Gastrocnemius medialis (tissue), 4 donors: ENCODE measurements around the gene GHRL. TPM values are rescaled to one million over a fixed set of nuclear protein-coding genes. Genes with fewer than 3 reads are reported as not detected.

Experiments
- ATAC-seq, 2 donors: fragments of 150-250 bp; one replicate each; pipeline ENCODE4 v1.9.1; 2016
- DNase-seq, 2 donors: peaks; one replicate each; pipeline ENCODE4 v3.0.0-alpha.2; 2019
- H3K27ac ChIP-seq, 4 donors: fragments of 200-600 bp; sonication (generic); 1 replicate in 1 of 4; 2 replicates in 3 of 4; pipeline ENCODE4 v1.5.1; 2016 to 2018; ENCODE audit warnings: mild to moderate bottlenecking in 2 of 4, moderate library complexity in 1 of 4
- H3K27me3 ChIP-seq, 3 donors: fragments of 200-600 bp; sonication (generic) in 2 of 3; 1 replicate in 1 of 3; 2 replicates in 2 of 3; pipeline versions ENCODE4 v1.5.1 to v1.6.0; 2016 to 2019; ENCODE audit warnings: mild to moderate bottlenecking in 1 of 3, moderate library complexity in 1 of 3
- H3K36me3 ChIP-seq, 2 donors: fragments of 200-600 bp; sonication (generic) in 1 of 2; one replicate each; pipeline ENCODE4 v1.5.1; 2017 to 2018
- H3K4me1 ChIP-seq, 2 donors: fragments of 200-600 bp; sonication (generic) in 1 of 2; one replicate each; pipeline ENCODE4 v1.5.1; 2016 to 2017; ENCODE audit warnings: mild to moderate bottlenecking in 2 of 2
- H3K4me3 ChIP-seq, 4 donors: fragments of 200-600 bp; sonication (generic) in 3 of 4; 1 replicate in 1 of 4; 2 replicates in 3 of 4; pipeline ENCODE4 v1.5.1; 2016 to 2019; ENCODE audit warnings: mild to moderate bottlenecking in 2 of 4
- H3K9me3 ChIP-seq, 3 donors: fragments of 200-600 bp; sonication (generic) in 2 of 3; 1 replicate in 1 of 3; 2 replicates in 2 of 3; pipeline ENCODE4 v1.5.1; 2016 to 2019
- POLR2A ChIP-seq, 2 donors: fragments of 450-650 bp; IDR thresholded peaks; one replicate each; pipeline ENCODE4 v1.6.1; 2017; ENCODE audit warnings: antibody characterized with exemption in 2 of 2, mild to moderate bottlenecking in 2 of 2, moderate library complexity in 2 of 2
- in situ Hi-C, 4 donors: fragments of 200-750 bp; cut with MboI; loops; one replicate each; pipeline versions ENCODE4 v1.15.0 to v1.8.0; 2017; ENCODE audit warnings: low sequenced_read_pairs in 4 of 4
- intact Hi-C: fragments of 100-400 bp; cut with DNase I; formaldehyde crosslinking; loops from one replicate; pipeline ENCODE4 v1.15.1; 2023; ENCODE audit warnings: low total_unique reads
- microRNA counts, 2 donors: library from miRNA; unstranded; fragments of <30 nt; microRNA quantifications; one replicate each; lab custom pipeline; 2016
- microRNA-seq, 2 donors: library from miRNA; unstranded; fragments of <30 nt; microRNA quantifications; one replicate each; pipeline ENCODE4, GENCODE V29; 2016; ENCODE audit warnings: borderline replicate concordance in 2 of 2
- total RNA-seq, 4 donors: library from RNA; depleted of rRNA; stranded (reverse); fragments of >200 nt; gene quantifications; one replicate each; pipeline versions ENCODE4 v1.1.0 to v1.2.3, GENCODE V29; 2016
- TF ChIP-seq, protein P1 (sequence below), 5 experiments: fragments of 450-650 bp in 3 of 5; fragments of 200-600 bp in 2 of 5; sonication (generic) in 2 of 5; IDR thresholded peaks in 4 of 5; conservative IDR thresholded peaks in 1 of 5; 1 replicate in 4 of 5; 2 replicates in 1 of 5; pipeline ENCODE4 v1.5.1; 2016 to 2019; ENCODE audit warnings: antibody characterized with exemption in 5 of 5, mild to moderate bottlenecking in 3 of 5, moderate library complexity in 3 of 5

Gene GHRL
- total RNA-seq, 4 donors from 2014 or later: not detected

DNA sequence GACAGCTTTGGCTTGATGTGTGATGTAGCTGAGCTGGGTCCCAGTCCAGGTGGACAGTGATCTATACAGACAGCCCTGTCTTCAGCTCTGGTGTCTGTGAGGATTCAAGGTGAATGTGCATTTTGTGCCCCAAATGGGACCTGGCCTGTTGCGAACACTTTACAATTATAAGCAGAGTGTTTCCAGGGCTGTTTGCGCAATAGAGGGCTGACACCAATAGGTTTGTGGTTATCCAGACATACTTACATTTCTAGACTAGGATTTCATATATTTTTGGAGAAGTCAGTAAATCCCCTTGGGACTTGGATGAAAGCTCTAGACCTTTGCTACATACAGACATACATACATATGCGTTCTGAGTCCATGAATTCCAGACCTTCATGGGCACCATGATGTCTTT is 48.7 kb downstream of the GHRL start:
- in situ Hi-C loops: no loop called here
- no peak for ATAC-seq
- H3K4me1 ChIP-seq: peaks cover 0 to 5% of the 10 kb centered on the region in 2 donors
- H3K27ac ChIP-seq: no peak overlapping the region
- TF ChIP-seq, protein P1, sequence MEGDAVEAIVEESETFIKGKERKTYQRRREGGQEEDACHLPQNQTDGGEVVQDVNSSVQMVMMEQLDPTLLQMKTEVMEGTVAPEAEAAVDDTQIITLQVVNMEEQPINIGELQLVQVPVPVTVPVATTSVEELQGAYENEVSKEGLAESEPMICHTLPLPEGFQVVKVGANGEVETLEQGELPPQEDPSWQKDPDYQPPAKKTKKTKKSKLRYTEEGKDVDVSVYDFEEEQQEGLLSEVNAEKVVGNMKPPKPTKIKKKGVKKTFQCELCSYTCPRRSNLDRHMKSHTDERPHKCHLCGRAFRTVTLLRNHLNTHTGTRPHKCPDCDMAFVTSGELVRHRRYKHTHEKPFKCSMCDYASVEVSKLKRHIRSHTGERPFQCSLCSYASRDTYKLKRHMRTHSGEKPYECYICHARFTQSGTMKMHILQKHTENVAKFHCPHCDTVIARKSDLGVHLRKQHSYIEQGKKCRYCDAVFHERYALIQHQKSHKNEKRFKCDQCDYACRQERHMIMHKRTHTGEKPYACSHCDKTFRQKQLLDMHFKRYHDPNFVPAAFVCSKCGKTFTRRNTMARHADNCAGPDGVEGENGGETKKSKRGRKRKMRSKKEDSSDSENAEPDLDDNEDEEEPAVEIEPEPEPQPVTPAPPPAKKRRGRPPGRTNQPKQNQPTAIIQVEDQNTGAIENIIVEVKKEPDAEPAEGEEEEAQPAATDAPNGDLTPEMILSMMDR (IDR thresholded peaks at IDR 0.05 in 4 of 5, conservative IDR thresholded peaks at IDR 0.05 in 1 of 5): no peak
- TF ChIP-seq POLR2A (IDR thresholded peaks at IDR 0.05): no peak
- peaks cover 0 to 42% of the 10 kb centered on the region in 2 donors for H3K36me3 ChIP-seq
- H3K27me3 ChIP-seq: no peaks in the 10 kb centered on the region
- intact Hi-C loops: no loop called here
- H3K9me3 ChIP-seq: no peaks in the 10 kb centered on the region
- no peak overlapping the region for H3K4me3 ChIP-seq
- no peak for DNase-seq

DNA sequence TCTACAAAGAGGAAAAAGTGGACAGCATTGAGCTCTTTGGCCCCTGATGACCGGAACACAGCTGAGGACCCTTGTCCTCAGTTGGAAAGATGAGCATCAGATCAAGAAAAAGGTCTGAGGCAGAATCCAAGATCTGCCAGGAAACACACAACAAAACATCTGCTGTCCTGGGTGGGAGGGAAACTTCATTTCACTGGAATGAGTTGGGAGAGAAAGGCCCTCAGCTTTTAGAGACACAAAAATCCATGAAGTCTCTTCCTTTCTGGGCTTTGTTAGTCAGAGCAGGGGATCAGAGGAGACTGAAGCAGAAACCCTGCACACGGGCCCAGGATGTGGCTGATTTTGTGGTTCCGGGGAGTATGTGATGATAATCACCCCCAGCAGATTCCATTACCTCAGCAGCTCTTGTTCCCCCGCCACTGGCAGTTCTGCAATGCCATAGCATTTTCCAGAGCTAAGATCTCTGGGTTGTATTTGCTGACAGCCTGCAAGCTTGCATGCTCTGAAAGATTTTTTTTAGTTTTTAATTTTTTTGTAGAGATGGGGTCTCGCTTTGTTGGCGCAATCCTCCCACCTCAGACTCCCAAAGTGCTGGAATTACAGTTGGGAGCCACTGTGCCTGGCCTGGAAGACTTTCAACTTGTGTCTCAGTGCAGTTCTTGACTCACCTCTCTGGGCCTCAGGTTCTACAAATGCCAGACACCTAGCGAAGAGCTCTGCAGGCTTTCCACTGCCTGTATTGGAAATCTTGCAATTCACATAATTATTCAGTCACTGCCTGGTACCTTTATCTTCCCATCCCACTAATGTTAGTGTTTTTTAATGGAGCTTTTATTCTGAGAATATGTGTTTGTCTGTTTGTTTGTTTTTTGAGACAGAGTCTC is 50.3 kb downstream of the GHRL start:
- DNase-seq (no peak), ATAC-seq (no peak)
- H3K4me1 ChIP-seq: no peaks in the 10 kb centered on the region
- no peaks in the 10 kb centered on the region for H3K9me3 ChIP-seq
- no peak overlapping the region for H3K4me3 ChIP-seq
- intact Hi-C loops: no loop called here
- in situ Hi-C loops: no loop called here
- no peak for TF ChIP-seq POLR2A (IDR thresholded peaks at IDR 0.05)
- TF ChIP-seq, protein P1 (IDR thresholded peaks at IDR 0.05 in 4 of 5, conservative IDR thresholded peaks at IDR 0.05 in 1 of 5): no peak
- no peaks in the 10 kb centered on the region for H3K27me3 ChIP-seq
- peaks cover 0 to 54% of the 10 kb centered on the region in 2 donors for H3K36me3 ChIP-seq
- H3K27ac ChIP-seq: no peak overlapping the region

GRCh38 chr3:10240799-10241198 is 51.9 kb downstream of the GHRL start:
- ATAC-seq (no peak), DNase-seq (no peak)
- intact Hi-C loops (no loop called here), in situ Hi-C loops (no loop called here)
- TF ChIP-seq, protein P1 (IDR thresholded peaks at IDR 0.05 in 4 of 5, conservative IDR thresholded peaks at IDR 0.05 in 1 of 5): no peak
- TF ChIP-seq POLR2A (IDR thresholded peaks at IDR 0.05): no peak
- no peaks in the 10 kb centered on the region for H3K27me3 ChIP-seq
- H3K4me1 ChIP-seq: no peaks in the 10 kb centered on the region
- no peaks in the 10 kb centered on the region for H3K9me3 ChIP-seq
- H3K36me3 ChIP-seq: peaks cover 0 to 68% of the 10 kb centered on the region in 2 donors
- H3K4me3 ChIP-seq: no peak overlapping the region
- no peak overlapping the region for H3K27ac ChIP-seq

DNA sequence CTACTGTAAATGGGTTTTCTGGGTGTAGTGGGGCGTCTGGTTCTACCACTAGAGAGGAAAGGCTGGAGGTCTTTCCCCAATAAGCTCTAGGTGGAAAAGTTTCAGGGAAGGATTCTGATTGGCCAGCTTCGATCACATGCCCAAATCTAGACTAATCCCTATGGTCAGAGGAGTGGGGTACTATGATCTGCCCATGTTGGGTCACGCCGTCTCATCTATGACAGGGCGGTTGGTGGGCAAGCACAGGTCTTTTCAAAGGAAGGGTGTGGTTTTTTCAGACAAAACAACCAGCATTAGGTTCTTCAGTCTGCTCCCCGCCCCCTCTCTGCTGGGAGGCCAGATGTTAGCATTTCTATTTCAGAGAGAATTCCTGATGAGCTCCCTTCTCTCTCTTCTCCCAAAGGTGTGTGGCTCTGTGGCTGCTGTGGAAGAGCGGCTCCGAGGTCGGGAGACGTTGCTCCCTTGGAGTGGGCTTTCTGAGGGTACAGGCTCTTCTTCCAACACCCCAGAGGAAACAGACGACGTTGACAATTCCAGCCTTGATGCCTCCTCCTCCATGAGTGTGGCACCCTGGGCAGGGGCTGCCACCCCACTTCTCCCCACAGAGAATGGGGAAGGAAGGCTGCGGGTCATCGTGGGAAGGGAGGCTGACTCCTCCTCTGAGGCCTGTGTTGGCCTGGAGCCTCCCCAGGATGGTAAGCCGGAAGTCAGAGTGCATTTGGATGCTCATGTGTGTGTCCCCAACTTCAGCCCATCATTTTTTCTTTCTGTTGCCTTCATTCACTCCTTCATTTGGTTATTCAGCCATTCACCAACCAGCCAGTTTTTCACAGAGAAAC is 54.2 kb downstream of the GHRL start:
- H3K36me3 ChIP-seq: peaks cover 0 to 76% of the 10 kb centered on the region in 2 donors
- no peak overlapping the region for H3K4me3 ChIP-seq
- DNase-seq: no peak
- H3K9me3 ChIP-seq: no peaks in the 10 kb centered on the region
- no peak for ATAC-seq
- H3K4me1 ChIP-seq: no peaks in the 10 kb centered on the region
- H3K27me3 ChIP-seq: no peaks in the 10 kb centered on the region
- intact Hi-C loops (no loop called here), in situ Hi-C loops (no loop called here)
- no peak for TF ChIP-seq POLR2A (IDR thresholded peaks at IDR 0.05)
- TF ChIP-seq, protein P1 (IDR thresholded peaks at IDR 0.05 in 4 of 5, conservative IDR thresholded peaks at IDR 0.05 in 1 of 5): no peak
- no peak overlapping the region for H3K27ac ChIP-seq

MicroRNAs encoded within 50 kb of the gene (microRNA counts, 767-probe panel; counts per million panel counts)
- 356 to 448 counts per million in 2 donors for microRNA hsa-miR-378b (lab: Ali Mortazavi, UCI)

Small RNAs within 50 kb of the gene (microRNA-seq; reads per million reads assigned to microRNA genes)
- 14.2 to 20.5 reads per million in 2 donors for gene MIR378B

Other genes starting within 250 kb of the GHRL start
- not detected for gene FANCD2OS, start 184.7 kb downstream of the GHRL start, total RNA-seq
- 10 to 100 TPM; 68.2 to 86.8 (median 69.3) TPM for gene BRK1, start 177.3 kb downstream of the GHRL start, total RNA-seq
- gene VHL, start 151.2 kb downstream of the GHRL start, total RNA-seq: 10 to 100 TPM in 3 of 4 donors, 1 to 10 TPM in 1; 7.5 to 17.9 (median 12.8) TPM
- 10 to 100 TPM; 21.9 to 42.0 (median 25.8) TPM for gene IRAK2, start 128.0 kb downstream of the GHRL start, total RNA-seq
- 10 to 100 TPM; 10.9 to 11.5 (median 10.9) TPM for gene TATDN2, start 44.5 kb downstream of the GHRL start, total RNA-seq
- gene SEC13, start 28.2 kb upstream of the GHRL start, total RNA-seq: 100 to 1,000 TPM in 3 of 4 donors, 10 to 100 TPM in 1; 96.1 to 119 (median 111) TPM
- gene ATP2B2, start 212.6 kb upstream of the GHRL start, total RNA-seq: 1 to 10 TPM in 3 of 4 donors, under 1 TPM in 1; 0.31 to 2.9 (median 1.8) TPM